Right ventricle myocardium inferior (tissue), 1 donor: ENCODE data around the gene IKZF3. TPM values are rescaled to one million over a fixed set of nuclear protein-coding genes. Genes with fewer than 3 reads are reported as not detected.

Experiments
- ATAC-seq: fragments of 200-7000 bp; cut with Tn5 transposase; one replicate; pipeline ENCODE4 v1.9.1; 2020; ENCODE audit warnings: mild to moderate bottlenecking, moderate library complexity
- DNase-seq: peaks from one replicate; pipeline ENCODE4 v3.0.0; 2021; ENCODE audit errors: missing footprints
- intact Hi-C: fragments of 100-400 bp; cut with DNase I; formaldehyde crosslinking; loops from one replicate; pipeline ENCODE4 v1.11.0; 2022
- total RNA-seq: library from RNA; stranded (reverse); fragmentation: NEBNext Ultra II Directional; extraction: Animal tissue kit (Norgen Biotek cat#: 25700); gene quantifications from one replicate; pipeline ENCODE4 v1.2.1, GENCODE V29; 2021
- donor health status: DM: no; HTN: yes; CAD: no; lungs with severe emphysema.

Gene IKZF3
- total RNA-seq, 1 donor from 2014 or later: 0.32 TPM

- DNase-seq (no peak), ATAC-seq (no peak)
- intact Hi-C loops: no loop called here
Measured at GRCh38 chr17:39792526-39793221, 71.4 kb downstream of the IKZF3 start.

- intact Hi-C loops: no loop called here
- DNase-seq (no peak), ATAC-seq (no peak)
Measured at GRCh38 chr17:39791111-39791992, 72.8 kb downstream of the IKZF3 start.

GRCh38 chr17:39787743-39788484, 76.2 kb downstream of the IKZF3 start:
- intact Hi-C loops: no loop called here
- DNase-seq (no peak), ATAC-seq (no peak)

- DNase-seq: no peak
- intact Hi-C loops: no loop called here
- ATAC-seq: no peak
Measured at GRCh38 chr17:39787041-39787440, 77.1 kb downstream of the IKZF3 start.

GRCh38 chr17:39782980-39783379, 81.1 kb downstream of the IKZF3 start:
- ATAC-seq (no peak), DNase-seq (no peak)
- intact Hi-C loops: no loop called here

DNA sequence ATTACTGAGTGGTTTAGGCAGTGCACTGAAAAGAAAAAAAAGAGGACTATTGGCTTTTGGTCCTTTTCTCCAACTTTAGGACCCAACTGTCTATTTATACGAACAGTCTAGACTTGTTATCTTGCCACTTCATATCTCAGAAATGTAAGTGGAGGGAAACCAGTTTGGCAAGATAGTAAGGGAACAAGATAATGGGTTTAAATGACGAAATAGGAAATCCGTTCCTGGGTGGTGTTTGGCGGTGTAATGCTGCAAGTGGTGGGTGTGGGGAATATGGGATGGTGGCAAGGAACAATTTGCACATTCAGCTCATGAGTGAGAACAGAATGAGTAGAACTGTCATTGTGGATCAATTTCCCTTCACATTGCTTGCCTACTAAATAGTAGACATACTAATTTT, 81.6 kb downstream of the IKZF3 start:
- ATAC-seq: no peak
- DNase-seq: no peak
- intact Hi-C loops: no loop called here

DNA sequence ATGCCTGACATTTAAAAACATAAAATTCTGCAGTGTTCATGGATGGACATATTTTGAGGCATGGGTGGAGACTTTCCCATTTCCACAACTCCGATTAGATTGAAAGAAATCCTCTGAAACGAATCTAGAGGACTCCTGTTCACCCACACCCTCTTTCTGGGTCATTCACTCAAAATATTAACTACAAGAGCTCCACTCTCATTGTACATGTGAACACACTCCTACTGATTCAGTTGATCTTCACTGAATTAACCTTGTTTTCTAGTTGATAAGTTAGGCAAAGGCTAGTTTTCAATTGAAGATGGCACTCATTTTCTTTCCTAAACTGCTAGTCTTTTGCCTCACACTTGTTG, 82.3 kb downstream of the IKZF3 start:
- DNase-seq: no peak
- no peak for ATAC-seq
- intact Hi-C loops: no loop called here

DNA sequence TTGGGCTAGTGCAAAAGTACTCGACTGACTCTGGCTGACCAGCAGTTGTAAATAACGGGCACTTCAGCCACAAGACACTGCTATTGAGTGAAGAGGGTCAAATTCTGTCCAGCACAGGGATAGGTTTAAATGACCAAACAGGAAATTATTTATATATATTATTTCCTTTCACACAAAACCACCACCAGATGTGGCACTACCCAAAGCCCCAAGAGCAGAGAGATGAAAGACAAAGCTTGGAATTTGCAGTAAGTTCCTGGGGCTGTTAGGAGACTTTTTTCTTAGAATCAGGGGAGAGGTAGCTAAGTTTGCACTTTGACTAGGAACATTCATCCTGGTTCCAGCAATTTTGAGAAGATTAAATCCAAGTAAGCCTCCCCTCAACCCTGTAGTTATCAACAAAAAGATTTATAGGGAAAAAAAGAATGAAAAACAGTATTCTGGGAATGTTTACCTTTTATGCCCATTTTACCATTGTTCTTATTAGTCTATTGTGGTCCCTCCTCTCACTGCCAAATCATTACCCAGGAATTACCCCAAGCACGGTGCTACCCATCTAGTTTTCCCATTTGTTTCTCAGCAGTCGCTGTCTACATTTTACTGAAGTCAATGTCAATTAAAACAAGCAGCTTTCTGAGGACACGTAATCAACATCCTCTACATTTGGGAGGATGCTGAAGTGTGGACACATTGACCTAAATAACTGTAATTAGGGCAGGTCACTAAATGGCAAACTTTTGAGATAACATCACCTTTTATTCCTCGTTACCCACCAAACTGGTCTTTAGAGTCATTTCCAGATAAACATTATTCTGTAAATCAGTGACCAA, 82.9 kb downstream of the IKZF3 start:
- intact Hi-C loops: no loop called here
- DNase-seq (no peak), ATAC-seq (no peak)

DNA sequence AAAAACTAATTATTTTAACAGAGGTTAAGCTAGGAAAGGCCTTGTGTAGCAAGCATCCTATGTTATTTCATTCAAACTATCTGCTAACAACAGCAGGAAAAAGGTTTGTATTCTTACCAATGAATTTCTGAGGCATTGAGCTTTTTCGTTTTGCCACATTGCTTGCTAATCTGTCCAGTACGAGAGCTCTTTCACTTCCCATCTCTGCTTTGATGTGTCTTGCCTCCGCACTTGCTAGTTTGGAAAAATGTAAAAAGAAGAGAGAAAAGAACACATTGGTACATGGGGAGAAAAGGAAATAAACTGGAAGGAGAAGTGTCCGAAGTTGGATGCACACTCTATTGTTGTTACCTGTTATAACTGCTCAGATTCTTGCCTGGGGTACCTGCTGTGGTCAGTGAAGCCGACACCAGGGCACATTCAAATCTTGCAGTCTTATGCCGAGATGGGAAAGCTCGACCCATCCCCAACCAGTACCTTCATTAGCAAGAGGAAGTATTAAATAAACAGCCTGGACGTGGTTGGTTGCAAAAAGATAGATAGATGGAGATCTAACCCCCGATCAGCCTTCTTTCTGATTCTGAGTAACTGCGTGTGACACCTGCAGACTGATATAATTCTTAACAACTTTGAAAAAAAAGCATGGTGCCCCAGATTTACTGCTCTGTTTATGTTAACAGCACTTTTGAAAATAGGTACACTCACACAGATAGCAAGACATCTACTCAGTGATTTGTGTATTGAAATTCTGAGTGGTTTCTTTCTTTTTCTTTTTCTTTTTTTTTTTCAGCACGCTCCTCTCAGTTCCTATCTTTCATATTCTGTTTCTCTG, 86.4 kb downstream of the IKZF3 start:
- no peak for ATAC-seq
- intact Hi-C loops: no loop called here
- DNase-seq: no peak

GRCh38 chr17:39776252-39776651, 87.9 kb downstream of the IKZF3 start:
- intact Hi-C loops: no loop called here
- no peak for ATAC-seq
- DNase-seq: no peak

DNA sequence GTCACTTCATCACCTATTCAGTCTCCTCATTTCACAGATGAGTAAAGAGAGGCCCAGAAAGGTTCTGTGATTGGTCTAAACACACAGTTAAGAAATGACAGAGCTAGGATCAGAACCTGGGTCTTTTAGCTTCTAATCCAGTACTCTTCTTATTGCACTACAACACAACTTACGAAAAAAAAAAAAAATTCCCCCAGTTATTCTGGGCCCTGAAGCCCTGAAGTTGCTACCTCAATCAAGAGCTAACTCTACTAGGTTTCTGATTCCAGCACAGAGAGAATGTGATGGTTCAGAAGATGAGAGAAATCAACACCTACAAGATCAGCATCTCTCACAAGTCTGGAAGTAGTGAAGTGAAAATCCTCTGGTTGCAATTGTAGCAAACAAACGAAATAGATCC, 89.1 kb downstream of the IKZF3 start:
- ATAC-seq (no peak), DNase-seq (no peak)
- intact Hi-C loops: no loop called here

DNA sequence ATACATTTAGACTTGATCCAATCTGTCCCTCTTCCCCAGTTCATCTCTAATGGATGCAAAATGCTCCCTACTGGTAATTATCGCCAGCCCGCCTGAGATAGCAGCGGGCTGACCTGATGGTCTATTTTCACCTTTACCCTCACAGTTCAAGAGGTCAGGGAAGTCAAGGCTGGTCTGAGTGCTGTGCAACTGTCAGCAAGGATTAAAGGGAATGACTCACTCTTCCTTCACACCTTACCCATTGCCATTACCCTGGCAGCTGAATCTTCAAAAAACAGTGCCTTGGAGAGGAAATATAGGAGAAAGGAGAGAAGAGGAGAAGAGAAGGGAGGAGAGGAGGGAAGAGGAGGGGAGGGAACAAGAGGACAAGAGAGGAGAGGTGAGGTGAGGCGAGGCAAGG, 90.1 kb downstream of the IKZF3 start:
- intact Hi-C loops: no loop called here
- ATAC-seq (no peak), DNase-seq (no peak)

DNA sequence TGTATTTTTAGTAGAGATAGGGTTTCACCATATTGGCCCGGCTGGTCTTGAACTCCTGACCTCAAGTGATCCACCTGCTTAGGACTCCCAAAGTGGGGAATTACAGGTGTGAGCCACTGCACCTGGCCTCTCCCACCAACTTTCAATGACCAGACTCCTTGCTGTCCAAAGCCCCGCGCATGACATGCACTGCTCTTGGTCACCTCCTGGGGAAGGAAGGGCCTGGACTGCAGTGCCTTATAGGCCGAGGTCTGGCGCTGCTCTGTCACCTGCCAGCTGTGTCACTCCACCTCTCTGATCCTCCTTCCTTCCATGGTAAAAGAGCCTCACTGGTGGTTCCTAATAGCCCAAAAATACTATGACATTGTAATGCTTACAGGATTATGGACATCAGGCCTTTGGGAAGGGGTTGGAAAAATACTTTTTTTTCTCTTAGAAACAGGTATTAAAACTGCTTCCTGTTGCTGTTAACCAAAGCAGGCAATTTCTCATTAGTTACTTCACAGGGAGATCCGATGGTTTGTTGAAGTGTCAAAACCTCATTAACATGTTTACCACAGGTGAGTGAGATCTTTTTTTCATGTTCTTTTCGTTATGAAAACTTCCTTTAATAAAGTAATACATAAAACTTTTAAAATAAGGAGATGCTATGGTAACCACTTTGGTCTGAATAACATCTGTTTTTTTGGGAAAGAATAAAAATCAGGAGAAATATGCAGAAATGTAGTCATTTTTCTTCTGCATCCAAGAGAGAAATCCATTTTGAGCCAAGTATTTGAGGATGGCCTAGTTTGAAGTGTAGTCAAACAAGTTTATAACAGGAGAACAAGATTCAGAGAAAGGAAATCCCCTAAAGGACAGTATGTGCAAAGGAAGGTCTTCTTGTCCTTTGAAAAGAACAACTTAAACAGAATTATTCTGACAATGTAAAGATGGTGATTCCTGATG, 90.9 kb downstream of the IKZF3 start:
- intact Hi-C loops: no loop called here
- DNase-seq (no peak), ATAC-seq (no peak)

GRCh38 chr17:39772415-39772814, 91.7 kb downstream of the IKZF3 start:
- intact Hi-C loops: no loop called here
- ATAC-seq: no peak
- no peak for DNase-seq

DNA sequence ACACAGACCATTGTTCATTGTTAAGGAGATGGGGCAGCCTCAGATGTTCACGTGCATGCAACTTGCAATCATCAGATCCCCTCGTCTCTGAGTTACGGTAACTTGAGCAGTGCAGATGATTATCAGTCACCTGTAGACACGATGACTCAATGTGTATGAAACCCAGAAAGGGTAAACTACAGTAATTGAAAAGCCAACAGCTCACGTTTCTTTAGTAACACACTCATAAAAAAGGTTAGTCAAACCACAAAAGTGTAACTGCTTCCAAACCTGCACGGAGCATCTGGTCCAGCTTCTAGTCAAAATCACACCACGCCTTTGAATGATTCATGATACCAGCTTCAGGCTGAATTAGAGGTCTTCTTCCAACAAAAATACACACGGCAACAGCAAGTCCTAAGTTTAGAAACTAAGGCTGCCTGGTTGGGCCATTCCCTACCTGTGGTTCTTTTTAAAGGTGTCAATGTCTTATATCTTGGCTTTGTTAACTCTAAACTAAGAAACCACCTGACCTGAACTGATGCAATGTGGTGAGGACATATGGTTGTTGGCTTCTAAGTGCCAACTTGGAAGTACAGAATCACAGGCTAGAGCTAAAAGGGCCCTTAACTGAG, 94.0 kb downstream of the IKZF3 start:
- ATAC-seq: no peak
- DNase-seq: no peak
- intact Hi-C loops: no loop called here

DNA sequence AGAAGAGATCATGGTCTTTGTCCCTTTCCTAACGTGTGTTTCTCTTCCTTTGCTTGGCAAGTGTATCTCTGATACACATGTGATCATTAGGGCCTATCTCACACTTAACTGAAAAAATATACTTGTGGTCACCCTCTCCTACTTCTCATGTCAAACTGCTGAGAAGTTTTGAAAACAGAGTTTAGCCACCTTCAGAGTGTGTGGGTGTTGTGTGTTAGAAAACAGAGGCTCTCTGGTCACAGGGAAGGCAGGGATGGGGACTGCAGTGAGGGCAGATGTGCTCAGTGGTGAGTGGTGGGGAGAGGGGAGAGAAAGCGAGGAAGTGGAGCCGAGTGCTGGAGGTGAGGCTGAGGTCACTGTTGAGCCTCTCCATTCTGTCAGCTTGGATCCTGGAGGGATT, 97.0 kb downstream of the IKZF3 start:
- intact Hi-C loops: no loop called here
- DNase-seq: no peak
- no peak for ATAC-seq

- ATAC-seq (no peak), DNase-seq (no peak)
- intact Hi-C loops: no loop called here
Measured at GRCh38 chr17:39765766-39766165, 98.3 kb downstream of the IKZF3 start.
